ENCODE data around the gene PAQR3.

Gene PAQR3

GRCh38 chr4:78949735-78950134, 10.5 kb upstream of the PAQR3 start:
- Histone ChIP-seq H3K27me3 (ENCODE audit: insufficient read depth, low read length) (no peaks in the 10 kb centered on the region), H3K4me3 (ENCODE audit: low read length) (no peak overlapping the region), H3K9me3 (ENCODE audit: low read length) (no peaks in the 10 kb centered on the region), H3K36me3 (ENCODE audit: insufficient read depth, low read length) (no peaks in the 10 kb centered on the region), H2AFZ (ENCODE audit: low read depth, low read length) (no peak overlapping the region), H3K4me1 (ENCODE audit: insufficient read depth, low read length) (no peaks in the 10 kb centered on the region)

DNA sequence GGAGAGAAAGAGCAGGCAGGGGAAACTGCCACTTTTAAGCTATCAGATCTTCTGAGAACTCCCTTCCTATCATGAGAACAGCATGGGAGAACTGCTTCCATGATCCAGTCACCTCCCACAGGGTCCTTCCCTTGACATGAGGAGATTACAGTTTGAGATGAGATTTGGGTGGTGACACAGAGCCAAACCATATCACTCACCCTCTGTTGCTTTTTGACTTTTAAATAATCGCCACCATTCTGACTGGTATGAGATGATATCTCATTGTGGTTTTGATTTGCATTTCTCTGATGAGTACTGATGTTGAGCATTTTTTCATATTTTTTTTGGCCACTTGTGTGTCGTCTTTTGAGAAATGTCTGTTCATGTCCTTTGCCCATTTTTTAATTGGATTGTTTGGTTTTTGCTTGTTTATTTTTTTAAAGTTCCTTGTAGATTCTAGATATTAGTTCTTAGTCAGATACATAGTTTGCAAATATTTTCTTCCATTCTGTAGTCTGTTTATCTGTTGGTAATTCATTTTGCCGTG, 6.5 kb upstream of the PAQR3 start:
- Histone ChIP-seq H2AFZ (ENCODE audit: low read depth, low read length) (no peak overlapping the region), H3K36me3 (ENCODE audit: insufficient read depth, low read length) (no peaks in the 10 kb centered on the region), H3K9me3 (ENCODE audit: low read length) (no peaks in the 10 kb centered on the region), H3K27me3 (ENCODE audit: insufficient read depth, low read length) (no peaks in the 10 kb centered on the region), H3K4me3 (ENCODE audit: low read length) (no peak overlapping the region), H3K4me1 (ENCODE audit: insufficient read depth, low read length) (no peaks in the 10 kb centered on the region)

GRCh38 chr4:78944381-78944780, 5.1 kb upstream of the PAQR3 start:
- H3K4me3 ChIP-seq (ENCODE audit: low read length): no peak overlapping the region
- H3K4me1 ChIP-seq (ENCODE audit: insufficient read depth, low read length): peaks cover 9% of the 10 kb centered on the region
- no peaks in the 10 kb centered on the region for H3K9me3 ChIP-seq (ENCODE audit: low read length)
- H3K36me3 ChIP-seq (ENCODE audit: insufficient read depth, low read length): no peaks in the 10 kb centered on the region
- H2AFZ ChIP-seq (ENCODE audit: low read depth, low read length): no peak overlapping the region
- H3K27me3 ChIP-seq (ENCODE audit: insufficient read depth, low read length): no peaks in the 10 kb centered on the region

GRCh38 chr4:78940752-78941151, 1.5 kb upstream of the PAQR3 start:
- Histone ChIP-seq H3K9me3 (ENCODE audit: low read length) (no peaks in the 10 kb centered on the region), H3K4me3 (ENCODE audit: low read length) (no peak overlapping the region), H3K4me1 (ENCODE audit: insufficient read depth, low read length) (peaks cover 18% of the 10 kb centered on the region), H2AFZ (ENCODE audit: low read depth, low read length) (no peak overlapping the region), H3K36me3 (ENCODE audit: insufficient read depth, low read length) (no peaks in the 10 kb centered on the region), H3K27me3 (ENCODE audit: insufficient read depth, low read length) (no peaks in the 10 kb centered on the region)

DNA sequence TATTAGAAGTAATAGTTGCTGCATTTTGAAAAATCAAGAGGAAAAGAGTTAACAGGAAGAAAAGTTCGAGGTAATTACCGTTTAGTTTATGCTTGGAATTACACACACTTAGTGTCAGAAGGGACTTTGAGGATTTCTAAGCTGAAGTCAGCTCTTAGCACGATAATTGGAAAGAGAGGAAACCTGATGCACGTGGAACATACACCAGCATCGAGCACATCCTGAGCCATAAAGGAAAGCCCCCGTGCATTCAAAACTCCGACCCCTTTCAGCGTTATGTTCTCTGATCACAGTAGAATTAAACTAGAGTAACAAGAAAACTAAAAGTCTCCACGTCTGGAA, 400 bp upstream of the PAQR3 start:
- peak overlapping the region; percentile 64 for H2AFZ ChIP-seq (ENCODE audit: low read depth, low read length)
- H3K36me3 ChIP-seq (ENCODE audit: insufficient read depth, low read length): no peaks in the 10 kb centered on the region
- H3K4me1 ChIP-seq (ENCODE audit: insufficient read depth, low read length): peaks cover 18% of the 10 kb centered on the region
- H3K27me3 ChIP-seq (ENCODE audit: insufficient read depth, low read length): no peaks in the 10 kb centered on the region
- no peaks in the 10 kb centered on the region for H3K9me3 ChIP-seq (ENCODE audit: low read length)
- peak overlapping the region; percentile 77 for H3K4me3 ChIP-seq (ENCODE audit: low read length)

DNA sequence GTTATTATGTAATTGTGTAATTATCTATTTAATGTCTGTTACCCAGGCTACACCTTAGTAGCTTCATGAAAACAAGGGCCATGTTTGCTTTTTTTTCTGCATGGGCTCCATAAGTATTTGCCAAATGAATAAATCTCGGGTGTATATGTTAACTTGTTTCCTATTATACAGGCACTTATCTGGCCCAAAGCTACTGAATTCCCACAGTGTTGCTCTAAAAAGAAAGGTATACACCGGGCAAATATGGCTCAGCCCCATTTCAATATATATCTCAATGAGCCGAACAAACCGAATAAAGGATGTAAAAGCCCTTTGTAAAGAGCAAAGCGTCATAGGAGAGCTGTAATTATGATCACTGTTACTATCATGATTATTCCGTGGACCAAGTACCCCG, 767 bp downstream of the PAQR3 start:
- peaks cover 18% of the 10 kb centered on the region for H3K4me1 ChIP-seq (ENCODE audit: insufficient read depth, low read length)
- no peaks in the 10 kb centered on the region for H3K9me3 ChIP-seq (ENCODE audit: low read length)
- H3K27me3 ChIP-seq (ENCODE audit: insufficient read depth, low read length): no peaks in the 10 kb centered on the region
- peak overlapping the region; percentile 64 for H2AFZ ChIP-seq (ENCODE audit: low read depth, low read length)
- no peaks in the 10 kb centered on the region for H3K36me3 ChIP-seq (ENCODE audit: insufficient read depth, low read length)
- H3K4me3 ChIP-seq (ENCODE audit: low read length): peak overlapping the region; percentile 77

GRCh38 chr4:78937837-78938236, 1.4 kb downstream of the PAQR3 start:
- Histone ChIP-seq H3K27me3 (ENCODE audit: insufficient read depth, low read length) (no peaks in the 10 kb centered on the region), H3K9me3 (ENCODE audit: low read length) (no peaks in the 10 kb centered on the region), H2AFZ (ENCODE audit: low read depth, low read length) (no peak overlapping the region), H3K4me3 (ENCODE audit: low read length) (peak overlapping the region; percentile 77), H3K36me3 (ENCODE audit: insufficient read depth, low read length) (peaks cover 1% of the 10 kb centered on the region), H3K4me1 (ENCODE audit: insufficient read depth, low read length) (peaks cover 18% of the 10 kb centered on the region)

- no peak overlapping the region for H3K4me3 ChIP-seq (ENCODE audit: low read length)
These were observed 2.2 kb downstream of the PAQR3 start for GRCh38 chr4:78936989-78937388.

DNA sequence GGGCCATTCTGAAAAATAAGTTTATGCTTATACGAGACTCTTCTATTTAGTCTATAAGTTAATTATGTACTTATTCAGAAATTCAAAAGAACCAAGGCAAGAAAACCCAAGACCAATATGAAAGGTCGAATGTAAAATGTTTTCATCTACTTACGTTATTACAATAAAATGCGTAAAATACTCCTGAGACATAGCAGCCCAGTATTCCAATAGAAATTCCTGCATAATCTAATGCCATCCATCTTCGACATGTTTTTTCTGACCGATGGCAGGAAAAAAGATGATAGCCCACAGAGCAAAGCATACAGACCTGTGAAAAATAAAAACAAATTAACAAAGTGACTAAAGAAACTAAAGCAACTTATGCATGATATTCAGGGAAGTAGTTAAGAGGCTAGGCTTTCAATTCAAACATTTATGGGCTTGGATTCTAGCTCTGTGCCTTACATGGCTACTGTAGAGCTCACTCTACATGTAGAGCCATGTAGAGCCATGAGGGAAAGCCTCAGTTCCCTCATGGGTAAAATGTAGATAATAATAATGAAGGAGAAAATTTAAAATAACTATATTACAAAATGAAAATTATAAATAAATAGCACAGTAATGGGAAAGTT, 9.1 kb downstream of the PAQR3 start:
- Histone ChIP-seq H3K4me3 (ENCODE audit: low read length) (no peak overlapping the region), H3K36me3 (ENCODE audit: insufficient read depth, low read length) (peaks cover 51% of the 10 kb centered on the region), H3K9me3 (ENCODE audit: low read length) (peaks cover 4% of the 10 kb centered on the region)

More at GRCh38 chr4:78936989-78937388, 2.2 kb downstream of the PAQR3 start:
- no peak overlapping the region for H2AFZ ChIP-seq (ENCODE audit: low read depth, low read length)
- H3K9me3 ChIP-seq (ENCODE audit: low read length): no peaks in the 10 kb centered on the region
- peaks cover 6% of the 10 kb centered on the region for H3K36me3 ChIP-seq (ENCODE audit: insufficient read depth, low read length)
- no peaks in the 10 kb centered on the region for H3K27me3 ChIP-seq (ENCODE audit: insufficient read depth, low read length)
- peaks cover 18% of the 10 kb centered on the region for H3K4me1 ChIP-seq (ENCODE audit: insufficient read depth, low read length)

DNA sequence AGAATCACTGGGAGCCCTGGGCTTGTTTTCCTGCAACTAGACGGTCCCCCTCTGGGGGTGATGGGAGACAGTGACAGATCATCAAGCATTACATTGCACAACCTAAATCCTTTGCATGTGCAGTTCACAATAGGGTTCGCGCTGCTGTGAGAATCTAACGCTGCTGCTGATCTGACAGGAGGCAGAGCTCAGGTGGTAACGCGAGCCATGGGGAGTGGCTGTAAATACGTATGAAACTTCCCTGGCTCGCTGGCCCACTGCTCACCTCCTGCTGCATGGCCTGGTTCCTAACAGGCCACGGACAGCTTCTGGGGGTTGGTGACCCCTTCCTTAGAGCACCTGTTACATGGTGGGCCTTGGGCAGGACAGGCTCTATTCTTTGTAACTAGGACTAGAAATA, 10.4 kb downstream of the PAQR3 start:
- no peak overlapping the region for H2AFZ ChIP-seq (ENCODE audit: low read depth, low read length)
- H3K4me1 ChIP-seq (ENCODE audit: insufficient read depth, low read length): no peaks in the 10 kb centered on the region
- no peak overlapping the region for H3K4me3 ChIP-seq (ENCODE audit: low read length)
- H3K27me3 ChIP-seq (ENCODE audit: insufficient read depth, low read length): no peaks in the 10 kb centered on the region
- H3K36me3 ChIP-seq (ENCODE audit: insufficient read depth, low read length): peaks cover 59% of the 10 kb centered on the region
- peaks cover 4% of the 10 kb centered on the region for H3K9me3 ChIP-seq (ENCODE audit: low read length)

More for the DNA sequence above, 9.1 kb downstream of the PAQR3 start:
- no peaks in the 10 kb centered on the region for H3K4me1 ChIP-seq (ENCODE audit: insufficient read depth, low read length)
- H3K27me3 ChIP-seq (ENCODE audit: insufficient read depth, low read length): no peaks in the 10 kb centered on the region
- no peak overlapping the region for H2AFZ ChIP-seq (ENCODE audit: low read depth, low read length)

DNA sequence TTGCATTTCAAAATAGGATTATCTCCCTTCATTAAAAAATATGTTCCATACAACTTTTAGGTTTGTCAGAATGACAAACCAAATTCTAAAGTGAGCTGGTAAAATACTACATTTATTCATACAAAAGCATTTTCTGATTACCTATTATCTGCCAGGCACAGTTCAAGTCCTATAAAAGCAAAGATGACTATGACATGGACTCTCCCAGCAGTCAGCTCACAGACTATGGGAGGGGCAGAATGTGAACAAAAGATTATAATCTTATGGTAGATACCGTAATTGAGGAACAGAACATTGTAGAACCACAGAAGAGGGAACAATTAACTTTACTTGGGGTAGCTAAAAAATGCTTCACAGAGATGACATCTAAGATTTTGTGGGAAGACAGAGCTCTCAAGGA, 12.4 kb downstream of the PAQR3 start:
- Histone ChIP-seq H3K36me3 (ENCODE audit: insufficient read depth, low read length) (peaks cover 70% of the 10 kb centered on the region), H3K4me3 (ENCODE audit: low read length) (no peak overlapping the region), H2AFZ (ENCODE audit: low read depth, low read length) (no peak overlapping the region)

DNA sequence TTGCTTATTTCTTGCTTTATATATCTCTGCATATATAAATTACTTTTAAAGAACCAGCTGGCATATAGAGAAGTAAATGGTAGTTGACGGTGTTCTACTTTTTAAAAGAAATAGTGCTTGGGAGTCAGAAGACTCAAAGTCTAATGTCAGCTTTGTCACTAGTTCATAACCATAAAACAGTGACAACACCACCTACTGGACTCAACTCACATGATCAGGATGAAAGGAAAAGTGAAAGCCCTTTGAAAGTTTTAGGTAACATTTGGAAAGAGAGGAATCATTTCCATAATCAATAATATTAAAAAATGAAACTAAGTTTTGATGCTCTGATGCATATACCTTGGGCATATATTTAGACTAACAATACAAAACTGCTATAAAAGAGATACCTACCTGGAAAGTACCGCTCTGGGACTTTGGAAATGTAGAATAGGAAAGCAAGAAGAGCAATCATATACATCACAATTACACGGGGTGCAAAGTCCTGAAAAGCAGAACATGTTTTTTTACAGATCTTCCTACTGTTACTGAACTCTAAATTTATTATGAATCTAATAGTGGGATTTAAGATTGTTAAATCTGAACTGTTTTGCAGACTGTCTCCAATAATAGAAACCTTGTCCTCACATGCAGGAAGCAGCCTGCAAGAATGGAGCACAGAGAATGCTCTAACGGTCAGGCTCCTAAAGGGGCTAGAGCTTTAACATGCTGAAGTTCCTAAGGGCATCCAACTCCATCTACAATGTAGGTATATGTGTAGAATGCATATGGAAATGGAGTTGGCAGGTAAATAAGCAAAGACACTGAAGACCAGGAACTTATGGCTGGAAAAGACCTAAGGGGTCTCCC, 15.6 kb downstream of the PAQR3 start:
- Histone ChIP-seq H3K27me3 (ENCODE audit: insufficient read depth, low read length) (no peaks in the 10 kb centered on the region), H3K36me3 (ENCODE audit: insufficient read depth, low read length) (peaks cover 68% of the 10 kb centered on the region), H3K4me3 (ENCODE audit: low read length) (no peak overlapping the region), H2AFZ (ENCODE audit: low read depth, low read length) (no peak overlapping the region), H3K4me1 (ENCODE audit: insufficient read depth, low read length) (no peaks in the 10 kb centered on the region), H3K9me3 (ENCODE audit: low read length) (peaks cover under 1% of the 10 kb centered on the region)

More for the DNA sequence above, 12.4 kb downstream of the PAQR3 start:
- H3K4me1 ChIP-seq (ENCODE audit: insufficient read depth, low read length): no peaks in the 10 kb centered on the region
- H3K27me3 ChIP-seq (ENCODE audit: insufficient read depth, low read length): no peaks in the 10 kb centered on the region
- H3K9me3 ChIP-seq (ENCODE audit: low read length): peaks cover 4% of the 10 kb centered on the region

GRCh38 chr4:78922207-78922606, 17.0 kb downstream of the PAQR3 start:
- Histone ChIP-seq H3K27me3 (ENCODE audit: insufficient read depth, low read length) (no peaks in the 10 kb centered on the region), H3K4me1 (ENCODE audit: insufficient read depth, low read length) (no peaks in the 10 kb centered on the region), H3K9me3 (ENCODE audit: low read length) (no peaks in the 10 kb centered on the region), H3K4me3 (ENCODE audit: low read length) (no peak overlapping the region), H2AFZ (ENCODE audit: low read depth, low read length) (no peak overlapping the region), H3K36me3 (ENCODE audit: insufficient read depth, low read length) (peaks cover 67% of the 10 kb centered on the region)
